GM19023 (cell line): ENCODE results near the gene TPPP2.
A peak's percentile ranks its signal among the peaks of the same experiment; 100 is the strongest.

Experiments
- ATAC-seq: cut with Tn5 transposase; IDR thresholded peaks from one replicate; pipeline ENCODE4 v1.9.1; 2021; ENCODE audit warnings: mild to moderate bottlenecking, moderate library complexity; ENCODE audit not compliant: unreplicated experiment

TPPP2 gene

GRCh38 chr14:21016413-21017190, 13.4 kb upstream of the TPPP2 start:
- ATAC-seq = no peak

GRCh38 chr14:21017528-21018245, 12.3 kb upstream of the TPPP2 start:
- ATAC-seq = no peak

- no peak for ATAC-seq
Observed at GRCh38 chr14:21018286-21018685, 11.7 kb upstream of the TPPP2 start.

GRCh38 chr14:21018781-21019180, 11.2 kb upstream of the TPPP2 start:
- ATAC-seq = no peak

- ATAC-seq = no peak
Observed at GRCh38 chr14:21019366-21019765, 10.7 kb upstream of the TPPP2 start.

GRCh38 chr14:21020977-21021545, 9.0 kb upstream of the TPPP2 start:
- ATAC-seq = no peak

- no peak for ATAC-seq
Observed at GRCh38 chr14:21022686-21023085, 7.3 kb upstream of the TPPP2 start.

- ATAC-seq = no peak
Observed at GRCh38 chr14:21023174-21023573, 6.8 kb upstream of the TPPP2 start.

GRCh38 chr14:21023817-21024584, 6.0 kb upstream of the TPPP2 start:
- no peak for ATAC-seq

- peak; percentile 68 for ATAC-seq
Observed at GRCh38 chr14:21024585-21025370, 5.2 kb upstream of the TPPP2 start, which contains the start of gene NDRG2. NDRG2 (minus strand) TSS chr14:21025061; CDS start chr14:21023315, 1,746 bp downstream.

- ATAC-seq = no peak
Observed at GRCh38 chr14:21025371-21026273, 4.4 kb upstream of the TPPP2 start.

- no peak for ATAC-seq
Observed at GRCh38 chr14:21026274-21026987, 3.6 kb upstream of the TPPP2 start.

- ATAC-seq = no peak
Observed at GRCh38 chr14:21026988-21027315, 3.1 kb upstream of the TPPP2 start.

GRCh38 chr14:21030531-21030930, 514 bp downstream of the TPPP2 start:
- ATAC-seq = no peak

GRCh38 chr14:21032326-21033132, 2.5 kb downstream of the TPPP2 start:
- ATAC-seq = no peak

GRCh38 chr14:21033133-21033698, 3.2 kb downstream of the TPPP2 start:
- no peak for ATAC-seq

GRCh38 chr14:21034707-21035106, 4.7 kb downstream of the TPPP2 start, which contains the start of gene RNASE13:
RNASE13 (minus strand) TSS chr14:21034807; CDS start chr14:21034288, 519 bp downstream.
- ATAC-seq = no peak

GRCh38 chr14:21036751-21037150, 6.7 kb downstream of the TPPP2 start:
- no peak for ATAC-seq
